ENCODE measurements around the gene WDFY3. TPM values are rescaled to one million over a fixed set of nuclear protein-coding genes. Genes with fewer than 3 reads are reported as not detected.

Gene WDFY3
- total and polyA plus RNA-seq, 9 of the 15 experiments (the other 6 are each of a cell fraction or from before 2014, with no cell fraction given), result 0.58 to 13.5 (median 9.4) TPM

GRCh38 chr4:84666439-84666838, 300.1 kb downstream of the WDFY3 start:
- no peak for FAIRE-seq
- no peaks in the 10 kb centered on the region for H4K20me1 ChIP-seq (replicated peaks; ENCODE audit: control insufficient read depth, insufficient read depth, low read length)
- H3K27ac ChIP-seq (ENCODE audit: extremely low read depth, low read depth, low read length), result no peak overlapping the region
- CTCF ChIA-PET (ENCODE audit: low intra/inter-chr PET ratio), result no interaction called here
- TF ChIP-seq CBX2 (IDR thresholded peaks at IDR 0.05; ENCODE audit: insufficient read depth, low read length, poor library complexity, severe bottlenecking) (no peak), EGR1 (conservative IDR thresholded peaks at IDR 0.05) (no peak), ELF1 (tag; IDR thresholded peaks at IDR 0.05) (no peak), GTF2E2 (tag; IDR thresholded peaks at IDR 0.05) (no peak), GATAD2B (IDR thresholded peaks at IDR 0.05; ENCODE audit: borderline replicate concordance) (no peak), POLR2G (IDR thresholded peaks at IDR 0.05; ENCODE audit: low read depth, low read length) (no peak), U2AF1 (optimal IDR thresholded peaks at IDR 0.05; ENCODE audit: low read depth, low read length) (no peak), KLF6 (CRISPR knock-in tag; IDR thresholded peaks at IDR 0.05; ENCODE audit: borderline replicate concordance) (no peak)
- H3K9me1 ChIP-seq (ENCODE audit: control insufficient read depth, insufficient read depth, low read length), result no peaks in the 10 kb centered on the region
- POLR2A ChIA-PET, result interaction anchor here (1.1 kb wide), 1 partner anchor 10 kb away, joined by 3 read pairs; no protein-coding TSS in a partner anchor
- H3K9me3 ChIP-seq (replicated peaks; ENCODE audit: control insufficient read depth, insufficient read depth, low read depth, low read length), result no peaks in the 10 kb centered on the region
- 0% methylated on average over 1 of the region's 1 CpG for WGBS (ENCODE audit: insufficient coverage, low coverage, missing lambda C conversion rate)
- intact Hi-C loops (cut with micrococcal nuclease) (no loop called here), in situ Hi-C loops (cut with MboI) (no loop called here)
- BruUV-seq (replicated peaks), result no TSS peak
- DNase-seq (ENCODE audit: extremely low read depth in 1 of 4, low spot score in 3 of 4), result no peak
- no peak overlapping the region for H3K4me3 ChIP-seq
- no peaks in the 10 kb centered on the region for H3K79me2 ChIP-seq (ENCODE audit: control insufficient read depth, insufficient read depth, low read length)
- ATAC-seq, result no peak
- no peaks in the 10 kb centered on the region for H3K27me3 ChIP-seq (ENCODE audit: control insufficient read depth in 2 of 2, insufficient read depth in 2 of 2, low read length in 2 of 2)
- no peak overlapping the region for H2AFZ ChIP-seq (ENCODE audit: low read depth, low read length)
- H3K4me1 ChIP-seq (replicated peaks in 1 of 2; ENCODE audit: control insufficient read depth in 2 of 2, insufficient read depth in 2 of 2, low read length in 2 of 2), result no peaks in the 10 kb centered on the region
- no peak overlapping the region for H3K9ac ChIP-seq (ENCODE audit: insufficient read depth in 1 of 2, low read depth in 2 of 2, low read length in 2 of 2)
- no peaks in the 10 kb centered on the region for H3K36me3 ChIP-seq (ENCODE audit: control insufficient read depth, insufficient read depth, low read length)
- H3K4me2 ChIP-seq (ENCODE audit: insufficient read depth, low read length), result no peak overlapping the region
